PC-3 (cell line): ENCODE results near the gene SBNO2.

Experiments used
- CTCF ChIP-seq: fragments of 300-600 bp; sonication (generic); conservative IDR thresholded peaks from 2 replicates; pipeline ENCODE4 v1.5.1; 2017; ENCODE audit warnings: antibody characterized with exemption, low read depth, mild to moderate bottlenecking, low read length
- EZH2 ChIP-seq: fragments of 300-600 bp; sonication (generic); IDR thresholded peaks from one replicate; pipeline ENCODE4 v1.6.1; 2017; ENCODE audit warnings: antibody characterized with exemption, mild to moderate bottlenecking, low read length; ENCODE audit not compliant: unreplicated experiment
- EZH2phosphoT487 ChIP-seq: fragments of 300-600 bp; sonication (generic); IDR thresholded peaks from 2 replicates; pipeline ENCODE4 v1.6.1; 2018; ENCODE audit warnings: mild to moderate bottlenecking, antibody characterized with exemption, low read length, borderline replicate concordance

- no peak for TF ChIP-seq CTCF
- TF ChIP-seq EZH2: no peak
- TF ChIP-seq EZH2phosphoT487: no peak
Measured at GRCh38 chr19:1157931-1158884, 15.9 kb downstream of the SBNO2 start.
